H9 (cell line): Measurements from ENCODE around the gene EXOC3. TPM values are rescaled to one million over a fixed set of nuclear protein-coding genes. Genes with fewer than 3 reads are reported as not detected.

Experiments used
- DNase-seq: peaks from one replicate; pipeline ENCODE4 v3.0.0-alpha.2; 2017
- H2AFZ ChIP-seq: one replicate; pipeline ENCODE4 v1.6.1; 2013; ENCODE audit warnings: mild to moderate bottlenecking, low read length, control low read depth, moderate library complexity
- H2AK5ac ChIP-seq: 2 replicates; pipeline ENCODE4 v1.6.1; 2013; ENCODE audit warnings: low read length, control low read depth, mixed read lengths; ENCODE audit not compliant: insufficient read length
- H2BK120ac ChIP-seq: one replicate; pipeline ENCODE4 v1.6.1; 2013; ENCODE audit warnings: low read depth, mild to moderate bottlenecking, low read length, control low read depth, inconsistent platforms; ENCODE audit not compliant: poor library complexity, severe bottlenecking
- H2BK12ac ChIP-seq: 2 replicates; pipeline ENCODE4 v1.6.1; 2013; ENCODE audit warnings: low read length, control low read depth, mixed read lengths, low read depth; ENCODE audit not compliant: insufficient read length
- H2BK15ac ChIP-seq: 2 replicates; pipeline ENCODE4 v1.6.1; 2013; ENCODE audit warnings: low read depth, low read length, control low read depth
- H2BK20ac ChIP-seq: one replicate; pipeline ENCODE4 v1.6.1; 2013; ENCODE audit warnings: low read depth, mild to moderate bottlenecking, low read length, control low read depth, inconsistent platforms; ENCODE audit not compliant: poor library complexity, severe bottlenecking
- H2BK5ac ChIP-seq: 2 replicates; pipeline ENCODE4 v1.6.1; 2013; ENCODE audit warnings: low read length, control low read depth, mixed read lengths; ENCODE audit not compliant: insufficient read length
- H3K14ac ChIP-seq: 2 replicates; pipeline ENCODE4 v1.6.1; 2013; ENCODE audit warnings: low read length, control low read depth; ENCODE audit not compliant: insufficient read depth
- H3K18ac ChIP-seq: 2 replicates; pipeline ENCODE4 v1.6.1; 2013; ENCODE audit warnings: low read depth, mild to moderate bottlenecking, mixed read lengths, low read length, control low read depth; ENCODE audit not compliant: insufficient read length
- H3K23ac ChIP-seq: 2 replicates; pipeline ENCODE4 v1.6.1; 2013; ENCODE audit warnings: low read length, control low read depth, mixed read lengths, low read depth; ENCODE audit not compliant: insufficient read length
- H3K23me2 ChIP-seq: 2 replicates; pipeline ENCODE4 v1.6.1; 2013; ENCODE audit warnings: low read depth, mild to moderate bottlenecking, mixed read lengths, low read length, control low read depth; ENCODE audit not compliant: insufficient read length, poor library complexity, severe bottlenecking
- H3K27ac ChIP-seq: 2 replicates; pipeline ENCODE4 v1.5.1; 2013; ENCODE audit warnings: low read length, control low read depth, mixed read lengths, low read depth; ENCODE audit not compliant: insufficient read length
- H3K27me3 ChIP-seq: 2 replicates; pipeline ENCODE4 v1.6.1; 2013; ENCODE audit warnings: low read length, control low read depth, inconsistent platforms; ENCODE audit not compliant: insufficient read depth
- H3K4ac ChIP-seq: 2 replicates; pipeline ENCODE4 v1.6.1; 2013; ENCODE audit warnings: low read depth, mild to moderate bottlenecking, control low read depth, inconsistent platforms, low read length, moderate library complexity
- H3K4me1 ChIP-seq: 2 replicates; pipeline ENCODE4 v1.6.1; 2013; ENCODE audit warnings: low read length, control low read depth, inconsistent platforms; ENCODE audit not compliant: insufficient read depth
- H3K4me2 ChIP-seq: 2 replicates; pipeline ENCODE4 v1.6.1; 2013; ENCODE audit warnings: low read length, control low read depth, mixed read lengths; ENCODE audit not compliant: insufficient read length, insufficient read depth
- H3K56ac ChIP-seq: 2 replicates; pipeline ENCODE4 v1.6.1; 2013; ENCODE audit warnings: low read depth, mild to moderate bottlenecking, mixed read lengths, low read length, control low read depth; ENCODE audit not compliant: insufficient read length
- H3K79me1 ChIP-seq: 2 replicates; pipeline ENCODE4 v1.6.1; 2013; ENCODE audit warnings: low read depth, mild to moderate bottlenecking, moderate library complexity, low read length, control low read depth, inconsistent platforms; ENCODE audit not compliant: insufficient read depth, poor library complexity, severe bottlenecking
- H3K79me2 ChIP-seq: 2 replicates; pipeline ENCODE4 v1.6.1; 2013; ENCODE audit warnings: low read length, control low read depth, inconsistent platforms; ENCODE audit not compliant: insufficient read depth
- H3K9ac ChIP-seq: 2 replicates; pipeline ENCODE4 v1.6.1; 2013; ENCODE audit warnings: low read length, control low read depth, mixed read lengths; ENCODE audit not compliant: insufficient read length; ENCODE audit errors: extremely low read depth
- H3K9me3 ChIP-seq: one replicate; pipeline ENCODE4 v1.6.1; 2013; ENCODE audit warnings: low read depth, low read length, inconsistent platforms; ENCODE audit not compliant: control insufficient read depth
- H3T11ph ChIP-seq: one replicate; pipeline ENCODE4 v1.6.1; 2013; ENCODE audit warnings: mild to moderate bottlenecking, low read length, control low read depth, inconsistent platforms
- H4K20me1 ChIP-seq: one replicate; pipeline ENCODE4 v1.6.1; 2013; ENCODE audit not compliant: control insufficient read depth, insufficient read length, insufficient read depth
- H4K5ac ChIP-seq: 2 replicates; pipeline ENCODE4 v1.6.1; 2013; ENCODE audit warnings: low read depth, mild to moderate bottlenecking, mixed read lengths, low read length, control low read depth; ENCODE audit not compliant: insufficient read length
- H4K8ac ChIP-seq: replicated peaks from 2 replicates; pipeline ENCODE4 v1.6.1; 2013; ENCODE audit warnings: low read length, control low read depth, mixed read lengths, low read depth; ENCODE audit not compliant: insufficient read length
- H4K91ac ChIP-seq: 2 replicates; pipeline ENCODE4 v1.6.1; 2013; ENCODE audit warnings: low read depth, mild to moderate bottlenecking, moderate library complexity, mixed read lengths, low read length, control low read depth; ENCODE audit not compliant: insufficient read length
- H3K27ac Mint-ChIP-seq, 3 experiments: 2 replicates in 2 of 3; 3 replicates in 1 of 3; pipeline ENCODE4 v1.8.0; 2020 to 2021; ENCODE audit warnings: mixed read lengths in 3 of 3, mild to moderate bottlenecking in 1 of 3, moderate library complexity in 1 of 3
- H3K27me3 Mint-ChIP-seq: 2 replicates; pipeline ENCODE4 v1.8.0; 2021; ENCODE audit warnings: low read depth, mild to moderate bottlenecking, moderate library complexity, mixed read lengths
- H3K36me3 Mint-ChIP-seq, 3 experiments: 2 replicates in 2 of 3; 3 replicates in 1 of 3; pipeline ENCODE4 v1.8.0; 2020 to 2021; ENCODE audit warnings: low read depth in 3 of 3, mixed read lengths in 3 of 3; ENCODE audit not compliant: insufficient read depth in 1 of 3
- H3K4me1 Mint-ChIP-seq, 2 experiments: 2 replicates each; pipeline ENCODE4 v1.8.0; 2020; ENCODE audit warnings: mixed read lengths in 2 of 2
- H3K4me3 Mint-ChIP-seq, 2 experiments: 2 replicates in 1 of 2; 3 replicates in 1 of 2; pipeline ENCODE4 v1.8.0; 2020 to 2021; ENCODE audit warnings: mild to moderate bottlenecking in 2 of 2, mixed read lengths in 2 of 2, moderate library complexity in 1 of 2
- H3K9me3 Mint-ChIP-seq, 2 experiments: 2 replicates in 1 of 2; 3 replicates in 1 of 2; pipeline ENCODE4 v1.8.0; 2020; ENCODE audit warnings: mild to moderate bottlenecking in 2 of 2, mixed read lengths in 2 of 2, moderate library complexity in 1 of 2
- WGBS: extraction: QIAGEN DNeasy Blood & Tissue Kit; methylation state at CpG from one replicate; pipeline ENCODE4 v1.1.7; 2013; ENCODE audit warnings: missing lambda C conversion rate, low lambda C conversion rate, mixed read lengths; ENCODE audit not compliant: insufficient read length; ENCODE audit errors: extremely low coverage; 5-methylcytosine and 5-hydroxymethylcytosine counted together
- total RNA-seq: library from RNA; stranded (reverse); gene quantifications from 2 replicates; pipeline ENCODE4 v1.2.1, GENCODE V29; 2021
- TF ChIP-seq, protein P1 (sequence below): fragments of 200-600 bp; sonication (generic); conservative IDR thresholded peaks from 3 replicates; pipeline ENCODE4 v1.8.0; 2021; ENCODE audit warnings: antibody characterized with exemption, mild to moderate bottlenecking

Gene EXOC3
- total RNA-seq, 1 experiment from 2014 or later: 36.7 TPM

DNA sequence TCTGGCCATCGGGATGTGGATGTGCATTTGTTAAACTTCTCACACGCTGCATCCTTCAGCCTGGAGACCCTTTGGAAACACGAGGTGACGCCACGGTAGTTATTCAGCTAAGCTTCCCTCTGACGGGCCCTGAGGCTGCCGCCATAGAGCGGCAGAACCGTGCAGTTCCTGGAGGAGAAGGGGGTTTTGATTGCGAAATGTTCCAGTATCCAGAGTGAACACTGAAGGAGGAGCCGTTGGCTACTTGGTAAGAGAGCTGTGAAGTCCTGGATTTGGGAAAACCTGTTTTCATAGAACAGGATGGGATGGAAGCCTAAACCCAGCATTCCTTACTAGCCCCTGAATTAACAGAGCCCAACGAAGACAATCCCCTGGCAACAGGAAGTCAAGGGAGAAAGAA is 23.0 kb upstream of the EXOC3 start:
- H3K4me2 ChIP-seq: no peak overlapping the region
- no peak overlapping the region for H2AK5ac ChIP-seq
- Mint-ChIP-seq H3K36me3 (no peaks in the 10 kb centered on the region), H3K4me3 (no peak overlapping the region), H3K4me1 (peaks cover 12 to 14% of the 10 kb centered on the region in 2 experiments), H3K27me3 (peaks cover 5% of the 10 kb centered on the region), H3K27ac (no peak overlapping the region), H3K9me3 (no peaks in the 10 kb centered on the region)
- H2AFZ ChIP-seq: no peak overlapping the region
- no peaks in the 10 kb centered on the region for H3K79me2 ChIP-seq
- H3K23ac ChIP-seq: no peak overlapping the region
- no peak overlapping the region for H4K91ac ChIP-seq
- no CpG with 5 or more reads among the region's 12 CpGs for WGBS
- H3K9ac ChIP-seq: no peak overlapping the region
- no peak overlapping the region for H2BK20ac ChIP-seq
- no peak overlapping the region for H4K8ac ChIP-seq
- no peak overlapping the region for H3K14ac ChIP-seq
- no peaks in the 10 kb centered on the region for H3K9me3 ChIP-seq
- no peak overlapping the region for H2BK120ac ChIP-seq
- no peaks in the 10 kb centered on the region for H3K27me3 ChIP-seq
- H3T11ph ChIP-seq: no peak overlapping the region
- H2BK15ac ChIP-seq: no peak overlapping the region
- H3K27ac ChIP-seq: no peak overlapping the region
- H3K18ac ChIP-seq: no peak overlapping the region
- TF ChIP-seq, protein P1, sequence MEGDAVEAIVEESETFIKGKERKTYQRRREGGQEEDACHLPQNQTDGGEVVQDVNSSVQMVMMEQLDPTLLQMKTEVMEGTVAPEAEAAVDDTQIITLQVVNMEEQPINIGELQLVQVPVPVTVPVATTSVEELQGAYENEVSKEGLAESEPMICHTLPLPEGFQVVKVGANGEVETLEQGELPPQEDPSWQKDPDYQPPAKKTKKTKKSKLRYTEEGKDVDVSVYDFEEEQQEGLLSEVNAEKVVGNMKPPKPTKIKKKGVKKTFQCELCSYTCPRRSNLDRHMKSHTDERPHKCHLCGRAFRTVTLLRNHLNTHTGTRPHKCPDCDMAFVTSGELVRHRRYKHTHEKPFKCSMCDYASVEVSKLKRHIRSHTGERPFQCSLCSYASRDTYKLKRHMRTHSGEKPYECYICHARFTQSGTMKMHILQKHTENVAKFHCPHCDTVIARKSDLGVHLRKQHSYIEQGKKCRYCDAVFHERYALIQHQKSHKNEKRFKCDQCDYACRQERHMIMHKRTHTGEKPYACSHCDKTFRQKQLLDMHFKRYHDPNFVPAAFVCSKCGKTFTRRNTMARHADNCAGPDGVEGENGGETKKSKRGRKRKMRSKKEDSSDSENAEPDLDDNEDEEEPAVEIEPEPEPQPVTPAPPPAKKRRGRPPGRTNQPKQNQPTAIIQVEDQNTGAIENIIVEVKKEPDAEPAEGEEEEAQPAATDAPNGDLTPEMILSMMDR: no peak
- no peak overlapping the region for H3K4ac ChIP-seq
- H4K5ac ChIP-seq: no peak overlapping the region
- no peaks in the 10 kb centered on the region; the same call in 1 of the 2 replicates for H3K4me1 ChIP-seq
- no peaks in the 10 kb centered on the region for H3K79me1 ChIP-seq
- no peak overlapping the region for H3K56ac ChIP-seq
- H2BK5ac ChIP-seq: no peak overlapping the region
- no peak overlapping the region for H2BK12ac ChIP-seq
- DNase-seq: no peak
- peaks cover 4% of the 10 kb centered on the region for H4K20me1 ChIP-seq
- H3K23me2 ChIP-seq: no peaks in the 10 kb centered on the region
